Naive thymus-derived CD8-positive, alpha-beta T cell (primary cell): ENCODE measurements around the gene DNAI1. TPM values are rescaled to one million over a fixed set of nuclear protein-coding genes. Genes with fewer than 3 reads are reported as not detected.
"Not testable (repeated sequence)": the region's sequence is repeated elsewhere in the genome, so short reads cannot be mapped to it uniquely, and the experiment has no call there.

Source experiments
- ATAC-seq, 2 donors: fragments of 150-1000 bp; cut with Tn5 transposase in 1 of 2; sonication (Bioruptor Pico), chemical (Tn5 transposase) in 1 of 2; 1 replicate in 1 of 2; 2 replicates in 1 of 2; pipeline ENCODE4 v1.10.0; 2021; ENCODE audit warnings: mild to moderate bottlenecking in 2 of 2, moderate library complexity in 2 of 2
- POLR2A ChIA-PET: fragments of 350-600 bp; sonication (Branson Sonifier 250); formaldehyde crosslinking; loops from one replicate; lab custom pipeline; 2021; ENCODE audit warnings: antibody characterized with exemption; lab: Charles Lee
- DNase-seq, 10 donors: peaks; one replicate each; pipeline versions ENCODE4 v3.0.0 to v3.0.0-alpha.2; 2020 to 2022
- H3K27ac Mint-ChIP-seq, 10 donors: one replicate each; pipeline ENCODE4 v1.8.0; 2020 to 2022; ENCODE audit warnings: mild to moderate bottlenecking in 10 of 10, mixed read lengths in 10 of 10, moderate library complexity in 4 of 10, inconsistent platforms in 1 of 10
- H3K27me3 Mint-ChIP-seq, 5 donors: one replicate each; pipeline ENCODE4 v1.8.0; 2021 to 2022; ENCODE audit warnings: mixed read lengths in 5 of 5
- H3K36me3 Mint-ChIP-seq, 3 donors: one replicate each; pipeline ENCODE4 v1.8.0; 2020 to 2022; ENCODE audit warnings: mixed read lengths in 3 of 3, mild to moderate bottlenecking in 2 of 3, inconsistent platforms in 1 of 3
- H3K4me1 Mint-ChIP-seq, 4 donors: one replicate each; pipeline ENCODE4 v1.8.0; 2021 to 2022; ENCODE audit warnings: mixed read lengths in 4 of 4
- H3K4me3 Mint-ChIP-seq, 10 donors: one replicate each; pipeline ENCODE4 v1.8.0; 2020 to 2022; ENCODE audit warnings: mild to moderate bottlenecking in 10 of 10, mixed read lengths in 10 of 10, moderate library complexity in 6 of 10, inconsistent platforms in 1 of 10
- H3K9me3 Mint-ChIP-seq, 9 donors: one replicate each; pipeline ENCODE4 v1.8.0; 2020 to 2022; ENCODE audit warnings: mixed read lengths in 9 of 9, mild to moderate bottlenecking in 3 of 9, inconsistent platforms in 1 of 9, moderate library complexity in 1 of 9
- polyA plus RNA-seq, 3 donors: library from polyadenylated mRNA; unstranded; fragments of 300-500 nt; fragmentation: Illumina TruSeq; gene quantifications; one replicate each; pipeline ENCODE4 v1.2.3, GENCODE V29; 2021
- total RNA-seq, 8 experiments: library from RNA in 2 of 8; stranded (reverse) in 2 of 8; gene quantifications; one replicate each; pipeline ENCODE4 v1.2.3 and lab custom pipeline; 2021 to 2026

Gene DNAI1
- total and polyA plus RNA-seq, 5 experiments from 2014 or later = not detected

GRCh38 chr9:34519321-34520020 is 60.9 kb downstream of the DNAI1 start:
- Mint-ChIP-seq H3K27ac (peak overlapping the region in 1 of 10 donors; percentile 64), H3K4me3 (no peak overlapping the region), H3K27me3 (peaks cover 0 to 6% (median 3%) of the 10 kb centered on the region in 5 donors), H3K9me3 (no peaks in the 10 kb centered on the region), H3K4me1 (peaks cover 7 to 13% (median 11%) of the 10 kb centered on the region in 4 donors), H3K36me3 (no peaks in the 10 kb centered on the region)
- POLR2A ChIA-PET = no interaction called here
- DNase-seq (no peak), ATAC-seq (no peak)

GRCh38 chr9:34520096-34520495 is 61.5 kb downstream of the DNAI1 start:
- DNase-seq = no peak
- POLR2A ChIA-PET = no interaction called here
- ATAC-seq = no peak
- Mint-ChIP-seq H3K9me3 (no peaks in the 10 kb centered on the region), H3K27me3 (peaks cover 0 to 10% (median 0%) of the 10 kb centered on the region in 5 donors), H3K36me3 (no peaks in the 10 kb centered on the region), H3K4me3 (no peak overlapping the region), H3K27ac (no peak overlapping the region), H3K4me1 (peaks cover 7 to 13% (median 11%) of the 10 kb centered on the region in 4 donors)

GRCh38 chr9:34520505-34521385 is 62.1 kb downstream of the DNAI1 start:
- no peak overlapping the region for H3K27ac Mint-ChIP-seq
- DNase-seq (no peak), ATAC-seq (no peak)
- peak overlapping the region in 8 of 10 donors; percentile 11 to 70 (median 36) for H3K4me3 Mint-ChIP-seq
- H3K4me1 Mint-ChIP-seq = peaks cover 7 to 13% (median 11%) of the 10 kb centered on the region in 4 donors
- POLR2A ChIA-PET = no interaction called here
- no peaks in the 10 kb centered on the region for H3K36me3 Mint-ChIP-seq
- no peaks in the 10 kb centered on the region for H3K9me3 Mint-ChIP-seq
- H3K27me3 Mint-ChIP-seq = peaks cover 0 to 12% (median 0%) of the 10 kb centered on the region in 5 donors

- peaks cover 7 to 13% (median 11%) of the 10 kb centered on the region in 4 donors for H3K4me1 Mint-ChIP-seq
- no peak for ATAC-seq
These were observed 62.9 kb downstream of the DNAI1 start for GRCh38 chr9:34521406-34522045.

GRCh38 chr9:34522091-34522887 is 63.7 kb downstream of the DNAI1 start:
- H3K36me3 Mint-ChIP-seq = no peaks in the 10 kb centered on the region
- peak in 2 of 10 donors; percentile 18 to 24 for DNase-seq
- POLR2A ChIA-PET = interaction anchor here (1.0 kb wide), 1 partner anchor 116 kb away, joined by 3 read pairs; no protein-coding TSS in a partner anchor
- no peak for ATAC-seq
- peak overlapping the region; percentile 68 to 91 (median 82) for H3K4me3 Mint-ChIP-seq
- no peaks in the 10 kb centered on the region for H3K9me3 Mint-ChIP-seq
- H3K4me1 Mint-ChIP-seq = peaks cover 7 to 13% (median 11%) of the 10 kb centered on the region in 4 donors
- peaks cover 0 to 13% (median 0%) of the 10 kb centered on the region in 5 donors for H3K27me3 Mint-ChIP-seq
- peak overlapping the region; percentile 19 to 91 (median 58) for H3K27ac Mint-ChIP-seq

More at GRCh38 chr9:34521406-34522045, 62.9 kb downstream of the DNAI1 start:
- no peak for DNase-seq
- H3K27ac Mint-ChIP-seq = peak overlapping the region in 2 of 10 donors; percentile 22 to 62
- H3K27me3 Mint-ChIP-seq = peaks cover 0 to 12% (median 0%) of the 10 kb centered on the region in 5 donors
- peak overlapping the region in 9 of 10 donors; percentile 22 to 72 (median 39) for H3K4me3 Mint-ChIP-seq
- no peaks in the 10 kb centered on the region for H3K36me3 Mint-ChIP-seq
- H3K9me3 Mint-ChIP-seq = no peaks in the 10 kb centered on the region
- POLR2A ChIA-PET = no interaction called here

- Mint-ChIP-seq H3K9me3 (no peaks in the 10 kb centered on the region), H3K4me1 (peaks cover 7 to 12% (median 10%) of the 10 kb centered on the region in 4 donors), H3K27ac (peak within 1 kb of the TSS; percentile 19 to 91 (median 62)), H3K4me3 (peak within 1 kb of the TSS; percentile 69 to 91 (median 82)), H3K36me3 (no peaks in the 10 kb centered on the region), H3K27me3 (peaks cover 0 to 16% (median 0%) of the 10 kb centered on the region in 5 donors)
- DNase-seq = peak; percentile 81 to 96 (median 90)
- peak; percentile 97 for ATAC-seq
- POLR2A ChIA-PET = interaction anchor here (1.0 kb wide), 2 partner anchors 115 to 122 kb away, joined by 3 to 5 read pairs; no protein-coding TSS in a partner anchor
These were observed 64.6 kb downstream of the DNAI1 start, which contains the start of gene ENHO for GRCh38 chr9:34522971-34523797. Gene ENHO, minus strand, starts transcription at chr9:34522990. Its CDS starts 1,295 bp downstream, at chr9:34521695.

GRCh38 chr9:34524349-34524748 is 65.7 kb downstream of the DNAI1 start:
- POLR2A ChIA-PET = interaction anchor here (0.6 kb wide), 1 partner anchor 142 kb away, joined by 3 read pairs; no protein-coding TSS in a partner anchor
- DNase-seq (no peak), ATAC-seq (no peak)
- no peak overlapping the region for H3K27ac Mint-ChIP-seq
- no peaks in the 10 kb centered on the region for H3K36me3 Mint-ChIP-seq
- H3K27me3 Mint-ChIP-seq = peaks cover under 1 to 21% (median 2%) of the 10 kb centered on the region in 5 donors
- H3K4me1 Mint-ChIP-seq = peaks cover 5 to 10% (median 8%) of the 10 kb centered on the region in 4 donors
- H3K9me3 Mint-ChIP-seq = no peaks in the 10 kb centered on the region
- peak overlapping the region in 2 of 10 donors; percentile 23 to 55 for H3K4me3 Mint-ChIP-seq

- no peaks in the 10 kb centered on the region for H3K36me3 Mint-ChIP-seq
- H3K4me3 Mint-ChIP-seq = no peak overlapping the region
- POLR2A ChIA-PET = interaction anchor here (0.6 kb wide), 1 partner anchor 346 kb away, joined by 3 read pairs; no protein-coding TSS in a partner anchor
- peaks cover 11 to 31% (median 13%) of the 10 kb centered on the region in 5 donors for H3K27me3 Mint-ChIP-seq
- H3K9me3 Mint-ChIP-seq = peaks cover 0 to 2% (median 0%) of the 10 kb centered on the region in 9 donors
- no peak overlapping the region for H3K27ac Mint-ChIP-seq
- H3K4me1 Mint-ChIP-seq = peaks cover 4 to 10% (median 7%) of the 10 kb centered on the region in 4 donors
- ATAC-seq (no peak), DNase-seq (no peak)
These were observed 67.4 kb downstream of the DNAI1 start for GRCh38 chr9:34526026-34526425.

- H3K27ac Mint-ChIP-seq = not testable (repeated sequence)
- peaks cover 20 to 58% (median 46%) of the 10 kb centered on the region in 5 donors for H3K27me3 Mint-ChIP-seq
These were observed 73.4 kb downstream of the DNAI1 start for GRCh38 chr9:34532041-34532440.

GRCh38 chr9:34536685-34537084 is 78.1 kb downstream of the DNAI1 start:
- no peak overlapping the region for H3K27ac Mint-ChIP-seq
- H3K4me3 Mint-ChIP-seq = no peak overlapping the region
- H3K27me3 Mint-ChIP-seq = peaks cover 8 to 51% (median 34%) of the 10 kb centered on the region in 5 donors
- POLR2A ChIA-PET = no interaction called here
- peaks cover 0 to 2% (median 0%) of the 10 kb centered on the region in 4 donors for H3K4me1 Mint-ChIP-seq
- ATAC-seq = no peak
- DNase-seq = no peak
- H3K9me3 Mint-ChIP-seq = peaks cover 0 to 4% (median 0%) of the 10 kb centered on the region in 9 donors
- peaks cover 0 to 2% (median 0%) of the 10 kb centered on the region in 3 donors for H3K36me3 Mint-ChIP-seq

More at GRCh38 chr9:34532041-34532440, 73.4 kb downstream of the DNAI1 start:
- POLR2A ChIA-PET, H3K4me1 Mint-ChIP-seq, H3K9me3 Mint-ChIP-seq, ATAC-seq, DNase-seq, H3K4me3 Mint-ChIP-seq, H3K36me3 Mint-ChIP-seq: not testable (repeated sequence)
